GM19438 (cell line): Measurements from ENCODE around the gene PCDHA12.
"Not testable (repeated sequence)": the region's sequence is repeated elsewhere in the genome, so short reads cannot be mapped to it uniquely, and the experiment has no call there.

Source experiments
- ATAC-seq: cut with Tn5 transposase; IDR thresholded peaks from one replicate; pipeline ENCODE4 v1.9.1; 2021; ENCODE audit warnings: low read depth; ENCODE audit not compliant: unreplicated experiment

PCDHA12 gene

GRCh38 chr5:140875085-140876065 lies at the start of gene PCDHA12:
Gene PCDHA12, plus strand, starts transcription at chr5:140875308. Its CDS starts 165 bp downstream, at chr5:140875473.
- ATAC-seq = no peak

DNA sequence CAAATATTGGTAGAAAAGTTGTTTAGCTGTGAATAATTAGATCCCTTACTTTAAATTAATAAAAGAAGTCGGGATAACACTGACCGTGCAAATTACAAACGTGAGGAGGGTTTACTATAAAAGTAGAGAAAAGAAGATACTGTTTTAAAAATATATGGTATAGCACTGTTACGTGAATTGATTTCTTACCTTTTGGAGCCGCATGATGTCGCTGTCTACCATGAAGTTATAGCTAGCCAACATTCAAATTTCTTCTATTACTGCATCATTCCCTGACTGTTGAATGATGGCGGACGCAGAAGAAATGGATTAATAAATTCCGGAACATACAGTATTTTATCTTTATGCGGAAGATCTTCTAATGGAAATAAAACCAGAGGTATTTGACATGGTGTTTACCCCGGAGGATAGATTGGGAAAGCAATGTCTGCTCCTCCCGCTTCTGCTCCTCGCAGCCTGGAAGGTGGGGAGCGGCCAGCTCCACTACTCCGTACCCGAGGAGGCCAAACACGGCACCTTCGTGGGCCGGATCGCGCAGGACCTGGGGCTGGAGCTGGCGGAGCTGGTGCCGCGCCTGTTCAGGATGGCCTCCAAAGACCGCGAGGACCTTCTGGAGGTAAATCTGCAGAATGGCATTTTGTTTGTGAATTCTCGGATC lies 47.3 kb upstream of the PCDHA12 start, which contains the start of gene PCDHA6:
Gene PCDHA6 (plus strand): TSS at position 257 of the 658 bp plus-strand sequence. CDS start 132 bp downstream, at position 389.
- no peak for ATAC-seq

GRCh38 chr5:140828362-140828737 lies 46.8 kb upstream of the PCDHA12 start:
- no peak for ATAC-seq

DNA sequence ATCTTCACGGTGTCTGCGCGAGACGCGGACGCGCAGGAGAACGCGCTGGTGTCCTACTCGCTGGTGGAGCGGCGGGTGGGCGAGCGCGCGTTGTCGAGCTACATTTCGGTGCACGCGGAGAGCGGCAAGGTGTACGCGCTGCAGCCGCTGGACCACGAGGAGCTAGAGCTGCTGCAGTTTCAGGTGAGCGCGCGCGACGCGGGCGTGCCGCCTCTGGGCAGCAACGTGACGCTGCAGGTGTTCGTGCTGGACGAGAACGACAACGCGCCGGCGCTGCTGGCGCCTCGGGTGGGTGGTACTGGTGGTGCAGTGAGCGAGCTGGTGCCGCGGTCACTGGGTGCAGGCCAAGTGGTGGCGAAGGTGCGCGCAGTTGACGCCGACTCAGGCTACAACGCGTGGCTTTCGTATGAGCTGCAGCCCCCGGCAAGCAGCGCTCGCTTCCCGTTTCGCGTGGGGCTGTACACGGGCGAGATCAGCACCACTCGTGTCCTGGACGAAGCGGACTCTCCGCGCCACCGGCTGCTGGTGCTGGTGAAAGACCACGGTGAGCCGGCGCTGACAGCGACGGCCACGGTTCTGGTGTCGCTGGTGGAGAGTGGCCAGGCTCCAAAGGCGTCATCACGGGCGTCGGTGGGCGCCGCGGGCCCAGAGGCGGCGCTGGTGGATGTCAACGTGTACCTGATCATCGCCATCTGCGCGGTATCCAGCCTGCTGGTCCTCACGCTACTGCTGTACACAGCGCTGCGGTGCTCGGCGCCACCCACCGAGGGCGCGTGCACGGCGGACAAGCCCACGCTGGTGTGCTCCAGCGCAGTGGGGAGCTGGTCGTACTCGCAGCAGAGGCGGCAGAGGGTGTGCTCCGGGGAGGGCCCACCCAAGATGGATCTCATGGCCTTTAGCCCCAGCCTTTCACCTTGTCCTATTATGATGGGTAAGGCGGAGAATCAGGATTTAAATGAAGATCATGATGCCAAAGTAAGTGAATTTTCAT lies 45.3 kb upstream of the PCDHA12 start:
- not testable (repeated sequence) for ATAC-seq

- no peak for ATAC-seq
These were observed 41.1 kb upstream of the PCDHA12 start, which contains the start of gene PCDHA7 for GRCh38 chr5:140833993-140834392. Gene PCDHA7, plus strand, starts transcription at chr5:140834269. Its CDS starts 115 bp downstream, at chr5:140834384.

GRCh38 chr5:140834439-140835008 lies 40.6 kb upstream of the PCDHA12 start:
- ATAC-seq = not testable (repeated sequence)

GRCh38 chr5:140835622-140836510 lies 39.2 kb upstream of the PCDHA12 start:
- no peak for ATAC-seq

- ATAC-seq = no peak
These were observed 33.8 kb upstream of the PCDHA12 start, which contains the start of gene PCDHA8 for GRCh38 chr5:140840978-140841962. Gene PCDHA8, plus strand, starts transcription at chr5:140841187. Its CDS starts 135 bp downstream, at chr5:140841322.

GRCh38 chr5:140842798-140843733 lies 32.0 kb upstream of the PCDHA12 start:
- ATAC-seq = no peak

GRCh38 chr5:140848139-140849102 lies 26.7 kb upstream of the PCDHA12 start, which contains the start of gene PCDHA9:
Gene PCDHA9, plus strand, starts transcription at chr5:140848382. Its CDS starts 114 bp downstream, at chr5:140848496.
- not testable (repeated sequence) for ATAC-seq

- ATAC-seq = not testable (repeated sequence)
These were observed 25.1 kb upstream of the PCDHA12 start for GRCh38 chr5:140849831-140850634.

GRCh38 chr5:140855772-140856674 lies 19.1 kb upstream of the PCDHA12 start, which contains the start of gene PCDHA10:
Gene PCDHA10, plus strand, starts transcription at chr5:140855897. Its CDS starts 152 bp downstream, at chr5:140856049.
- ATAC-seq = no peak
